GM12872 (cell line): ENCODE measurements around the gene RANBP6.

Experiments
- CTCF ChIP-seq: IDR thresholded peaks from 3 replicates; pipeline ENCODE4 v1.5.1; 2011; ENCODE audit warnings: low read depth, mild to moderate bottlenecking, low read length, moderate library complexity; ENCODE audit not compliant: insufficient read depth

RANBP6 gene

DNA sequence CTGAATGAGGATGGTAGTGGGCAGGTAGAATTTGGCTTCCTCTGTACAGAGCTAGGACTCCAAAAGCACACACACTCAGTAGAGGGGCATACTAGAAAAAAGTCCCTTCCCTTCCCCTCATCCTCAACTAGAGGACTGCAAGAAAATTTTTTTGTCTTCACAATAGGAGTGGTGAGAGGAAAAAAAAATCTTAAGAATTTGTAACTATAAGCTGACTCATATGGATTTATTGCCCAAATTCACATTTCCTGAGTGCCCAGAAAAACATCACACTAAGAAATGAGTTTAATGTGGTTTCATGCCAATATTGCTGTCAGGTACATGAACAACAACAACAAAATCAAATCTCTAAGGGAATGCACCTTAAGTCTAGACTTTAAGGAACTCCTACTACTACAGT is 43.7 kb downstream of the RANBP6 start:
- TF ChIP-seq CTCF: no peak
